Hematopoietic multipotent progenitor cell (in vitro differentiated cells): Measurements from ENCODE around the gene ZNF831. TPM values are rescaled to one million over a fixed set of nuclear protein-coding genes. Genes with fewer than 3 reads are reported as not detected.

Experiments used
- DNase-seq, 3 donors: peaks; one replicate each; pipeline ENCODE4 v3.0.0-alpha.2; 2011 to 2015; ENCODE audit warnings: low read depth in 2 of 3, low spot score in 2 of 3
- total RNA-seq: library from RNA; depleted of rRNA; stranded (reverse); fragments of >200 nt; gene quantifications from one replicate; pipeline ENCODE4 v1.2.3, GENCODE V29; 2012

The ZNF831 gene
- total RNA-seq, 1 donor = 0.81 TPM

- no peak for DNase-seq
Measured at GRCh38 chr20:59207235-59207634, 43.6 kb downstream of the ZNF831 start.

- DNase-seq = peak; percentile 65 to 92 (median 77)
Measured at GRCh38 chr20:59207742-59208357, 44.2 kb downstream of the ZNF831 start.

GRCh38 chr20:59210186-59210585 lies 46.6 kb downstream of the ZNF831 start:
- no peak for DNase-seq

GRCh38 chr20:59211208-59211765 lies 47.7 kb downstream of the ZNF831 start:
- DNase-seq = no peak

GRCh38 chr20:59214073-59214472 lies 50.5 kb downstream of the ZNF831 start:
- DNase-seq = no peak

GRCh38 chr20:59214606-59215547 lies 51.3 kb downstream of the ZNF831 start:
- no peak for DNase-seq

GRCh38 chr20:59217173-59217572 lies 53.6 kb downstream of the ZNF831 start:
- DNase-seq = no peak

- no peak for DNase-seq
Measured at GRCh38 chr20:59217794-59218280, 54.2 kb downstream of the ZNF831 start.

- no peak for DNase-seq
Measured at GRCh38 chr20:59219211-59219610, 55.6 kb downstream of the ZNF831 start.

- DNase-seq = no peak
Measured at GRCh38 chr20:59220161-59220560, 56.5 kb downstream of the ZNF831 start.

GRCh38 chr20:59221049-59221706 lies 57.6 kb downstream of the ZNF831 start:
- no peak for DNase-seq

- DNase-seq = no peak
Measured at GRCh38 chr20:59221707-59222252, 58.2 kb downstream of the ZNF831 start.

GRCh38 chr20:59222253-59223181 lies 58.9 kb downstream of the ZNF831 start:
- DNase-seq = peak; percentile 62 to 80 (median 68)

GRCh38 chr20:59223182-59223601 lies 59.6 kb downstream of the ZNF831 start:
- peak in 1 of 3 donors; percentile 24 for DNase-seq

GRCh38 chr20:59223750-59224149 lies 60.1 kb downstream of the ZNF831 start:
- DNase-seq = no peak

GRCh38 chr20:59224236-59224635 lies 60.6 kb downstream of the ZNF831 start:
- DNase-seq = no peak

- DNase-seq = no peak
Measured at GRCh38 chr20:59230385-59230784, 66.8 kb downstream of the ZNF831 start.

GRCh38 chr20:59231124-59231804 lies 67.6 kb downstream of the ZNF831 start:
- no peak for DNase-seq

GRCh38 chr20:59232618-59233017 lies 69.0 kb downstream of the ZNF831 start:
- DNase-seq = no peak
